Activated naive CD4-positive, alpha-beta T cell treated with anti-CD3 and anti-CD28 coated beads for 36 hours (primary cell): Measurements from ENCODE around the gene PPIP5K1. TPM values are rescaled to one million over a fixed set of nuclear protein-coding genes. Genes with fewer than 3 reads are reported as not detected.
A peak's percentile ranks its signal among the peaks of the same experiment; 100 is the strongest.

Source experiments
- CTCF ChIA-PET: fragments of 350-600 bp; sonication (Branson Sonifier 250); formaldehyde crosslinking; loops from one replicate; lab custom pipeline; 2021; ENCODE audit warnings: antibody characterized with exemption; lab: Charles Lee
- DNase-seq: peaks from one replicate; pipeline ENCODE4 v3.0.0-alpha.2; 2020
- H3K27ac Mint-ChIP-seq: one replicate; pipeline ENCODE4 v1.8.0; 2021; ENCODE audit warnings: mild to moderate bottlenecking, mixed read lengths
- H3K27me3 Mint-ChIP-seq: one replicate; pipeline ENCODE4 v1.8.0; 2021; ENCODE audit warnings: low read depth, mixed read lengths
- H3K36me3 Mint-ChIP-seq: one replicate; pipeline ENCODE4 v1.8.0; 2021; ENCODE audit warnings: low read depth, mixed read lengths
- H3K4me1 Mint-ChIP-seq: one replicate; pipeline ENCODE4 v1.8.0; 2021; ENCODE audit warnings: low read depth, mixed read lengths
- H3K4me3 Mint-ChIP-seq: one replicate; pipeline ENCODE4 v1.8.0; 2021; ENCODE audit warnings: mild to moderate bottlenecking, moderate library complexity, mixed read lengths
- H3K9me3 Mint-ChIP-seq: one replicate; pipeline ENCODE4 v1.8.0; 2021; ENCODE audit warnings: mixed read lengths
- intact Hi-C: fragments of 100-400 bp; cut with micrococcal nuclease; formaldehyde crosslinking; loops from one replicate; pipeline ENCODE4 v1.15.1; 2023
- total RNA-seq, 2 experiments: library from RNA; stranded (reverse); gene quantifications; one replicate each; pipeline ENCODE4 v1.2.3, GENCODE V29; 2021

Gene PPIP5K1
- total RNA-seq, 2 experiments from 2014 or later = 27.8 to 33.4 TPM

GRCh38 chr15:43522247-43522646 lies 67.8 kb downstream of the PPIP5K1 start:
- DNase-seq = no peak
- no peaks in the 10 kb centered on the region for H3K9me3 Mint-ChIP-seq
- H3K27ac Mint-ChIP-seq = no peak overlapping the region
- intact Hi-C loops = no loop called here
- peaks cover 14% of the 10 kb centered on the region for H3K27me3 Mint-ChIP-seq
- CTCF ChIA-PET = interaction anchor here (1.2 to 2.1 kb wide), 3 partner anchors 9 to 38 kb away, joined by 3 to 5 read pairs (median 3); no protein-coding TSS in a partner anchor
- peaks cover 21% of the 10 kb centered on the region for H3K4me1 Mint-ChIP-seq
- H3K4me3 Mint-ChIP-seq = no peak overlapping the region
- H3K36me3 Mint-ChIP-seq = no peaks in the 10 kb centered on the region

- Mint-ChIP-seq H3K36me3 (no peaks in the 10 kb centered on the region), H3K9me3 (no peaks in the 10 kb centered on the region), H3K4me3 (no peak overlapping the region), H3K4me1 (peaks cover 21% of the 10 kb centered on the region), H3K27me3 (peaks cover 19% of the 10 kb centered on the region), H3K27ac (no peak overlapping the region)
- DNase-seq = no peak
- intact Hi-C loops = no loop called here
- CTCF ChIA-PET = no interaction called here
These were observed 68.6 kb downstream of the PPIP5K1 start for GRCh38 chr15:43521419-43521818.

GRCh38 chr15:43520138-43520537 lies 69.9 kb downstream of the PPIP5K1 start:
- H3K4me1 Mint-ChIP-seq = peaks cover 18% of the 10 kb centered on the region
- peaks cover 28% of the 10 kb centered on the region for H3K27me3 Mint-ChIP-seq
- H3K9me3 Mint-ChIP-seq = no peaks in the 10 kb centered on the region
- intact Hi-C loops = no loop called here
- H3K36me3 Mint-ChIP-seq = no peaks in the 10 kb centered on the region
- no peak overlapping the region for H3K27ac Mint-ChIP-seq
- CTCF ChIA-PET = no interaction called here
- no peak overlapping the region for H3K4me3 Mint-ChIP-seq
- DNase-seq = no peak

DNA sequence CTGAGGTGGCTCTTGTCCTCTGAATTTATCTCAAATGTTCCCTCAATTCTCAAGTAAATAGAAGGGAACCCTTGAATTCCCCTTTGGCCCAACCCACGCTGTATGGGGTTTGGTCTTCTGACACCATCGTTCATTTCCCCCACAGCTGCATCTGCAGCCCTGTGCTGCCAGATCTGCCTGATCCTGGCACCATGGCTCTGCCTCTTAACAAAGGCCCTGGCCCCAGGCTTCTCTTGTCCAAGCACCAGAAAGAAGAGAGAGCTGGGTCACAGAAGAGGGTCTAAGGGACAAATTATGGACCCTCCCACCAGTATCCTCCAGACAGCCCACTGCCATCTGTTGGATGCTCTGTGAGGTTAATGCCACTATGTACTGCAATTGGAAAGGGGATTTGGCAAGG lies 70.8 kb downstream of the PPIP5K1 start:
- DNase-seq = no peak
- intact Hi-C loops = loop anchor here (10.0 kb wide), 1 partner anchor 414 kb away; the partner anchor contains the start of gene UBR1
- Mint-ChIP-seq H3K4me3 (no peak overlapping the region), H3K9me3 (no peaks in the 10 kb centered on the region), H3K27me3 (peaks cover 28% of the 10 kb centered on the region), H3K36me3 (no peaks in the 10 kb centered on the region), H3K27ac (no peak overlapping the region), H3K4me1 (peaks cover 14% of the 10 kb centered on the region)
- CTCF ChIA-PET = no interaction called here

- Mint-ChIP-seq H3K36me3 (no peaks in the 10 kb centered on the region), H3K27me3 (peaks cover 28% of the 10 kb centered on the region), H3K9me3 (no peaks in the 10 kb centered on the region), H3K4me1 (peaks cover 20% of the 10 kb centered on the region), H3K4me3 (peak overlapping the region; percentile 66), H3K27ac (no peak overlapping the region)
- CTCF ChIA-PET = interaction anchor here (1.7 kb wide), 1 partner anchor 8 kb away, joined by 3 read pairs; no protein-coding TSS in a partner anchor
- peak; percentile 14 for DNase-seq
- intact Hi-C loops = loop anchor here (10.0 kb wide), 1 partner anchor 413 kb away; the partner anchor contains the start of gene UBR1
These were observed 71.7 kb downstream of the PPIP5K1 start for GRCh38 chr15:43518197-43518761.

GRCh38 chr15:43517354-43518196 lies 72.4 kb downstream of the PPIP5K1 start, which contains the start of gene MAP1A:
MAP1A (plus strand) TSS chr15:43517608; CDS start chr15:43521474, 3,866 bp downstream.
- CTCF ChIA-PET = interaction anchor here (0.6 to 1.7 kb wide), 2 partner anchors 9 to 28 kb away, joined by 3 read pairs; no protein-coding TSS in a partner anchor
- H3K36me3 Mint-ChIP-seq = no peaks in the 10 kb centered on the region
- no peaks in the 10 kb centered on the region for H3K9me3 Mint-ChIP-seq
- H3K4me1 Mint-ChIP-seq = peaks cover 20% of the 10 kb centered on the region
- H3K27ac Mint-ChIP-seq = no peak within 1 kb of the TSS
- intact Hi-C loops = loop anchor here (10.0 kb wide), 1 partner anchor 413 kb away; the partner anchor contains the start of gene UBR1
- peak within 1 kb of the TSS; percentile 66 for H3K4me3 Mint-ChIP-seq
- H3K27me3 Mint-ChIP-seq = peaks cover 28% of the 10 kb centered on the region
- no peak for DNase-seq

GRCh38 chr15:43516801-43517353 lies 73.1 kb downstream of the PPIP5K1 start:
- no peak overlapping the region for H3K4me3 Mint-ChIP-seq
- peaks cover 28% of the 10 kb centered on the region for H3K27me3 Mint-ChIP-seq
- no peaks in the 10 kb centered on the region for H3K9me3 Mint-ChIP-seq
- intact Hi-C loops = loop anchor here (10.0 kb wide), 1 partner anchor 412 kb away; the partner anchor contains the start of gene UBR1
- DNase-seq = no peak
- H3K4me1 Mint-ChIP-seq = peaks cover 20% of the 10 kb centered on the region
- H3K27ac Mint-ChIP-seq = no peak overlapping the region
- H3K36me3 Mint-ChIP-seq = no peaks in the 10 kb centered on the region
- CTCF ChIA-PET = interaction anchor here (1.7 kb wide), 1 partner anchor 10 kb away, joined by 3 read pairs; no protein-coding TSS in a partner anchor

DNA sequence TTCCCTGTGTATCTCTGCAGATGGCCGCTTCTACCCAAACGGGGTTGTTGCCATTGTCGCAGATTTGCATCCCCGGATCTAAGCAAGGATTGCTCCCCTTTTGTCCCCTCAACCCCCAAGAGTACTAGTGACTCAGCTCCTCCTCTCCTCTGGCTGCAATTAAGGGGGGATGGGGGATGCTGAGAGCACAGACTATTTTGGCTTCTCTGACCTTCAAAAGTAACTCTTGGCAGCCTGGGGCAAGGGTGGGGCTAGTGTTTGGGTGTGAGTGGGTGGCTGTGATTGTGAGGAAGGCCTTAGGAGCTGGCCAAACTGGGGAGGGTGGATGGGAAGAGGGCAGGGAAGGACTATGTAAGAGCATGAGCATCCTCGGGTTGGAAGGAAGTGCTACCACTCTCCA lies 73.8 kb downstream of the PPIP5K1 start:
- Mint-ChIP-seq H3K27ac (no peak overlapping the region), H3K4me1 (peaks cover 23% of the 10 kb centered on the region), H3K4me3 (no peak overlapping the region), H3K36me3 (no peaks in the 10 kb centered on the region), H3K27me3 (peaks cover 28% of the 10 kb centered on the region), H3K9me3 (no peaks in the 10 kb centered on the region)
- intact Hi-C loops = loop anchor here (10.0 kb wide), 1 partner anchor 411 kb away; the partner anchor contains the start of gene UBR1
- CTCF ChIA-PET = interaction anchor here (1.5 kb wide), 1 partner anchor 32 kb away, joined by 5 read pairs; no protein-coding TSS in a partner anchor
- no peak for DNase-seq

DNA sequence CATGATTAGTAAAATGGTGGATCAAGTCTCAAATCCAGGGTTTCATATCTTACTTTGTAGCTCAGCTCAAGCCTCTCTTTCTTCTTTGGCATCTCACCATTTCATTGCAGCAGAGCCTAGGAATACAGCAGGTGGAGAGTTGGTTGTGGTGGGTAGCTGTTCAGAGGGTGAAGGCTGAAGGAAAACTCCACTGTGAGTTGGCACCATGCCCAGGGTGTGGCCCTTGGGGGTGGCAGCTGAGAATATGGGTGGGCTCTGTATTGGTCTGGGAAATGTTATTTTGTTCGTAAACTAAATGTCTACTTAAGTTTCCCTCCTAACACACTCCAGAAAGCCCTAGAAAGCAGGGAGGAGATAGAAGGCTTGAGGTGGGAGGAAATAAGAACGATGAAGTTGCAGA lies 74.3 kb downstream of the PPIP5K1 start:
- CTCF ChIA-PET = interaction anchor here (0.6 to 2.1 kb wide), 3 partner anchors 32 to 324 kb away, joined by 4 to 19 read pairs (median 5); no protein-coding TSS in a partner anchor
- peaks cover 26% of the 10 kb centered on the region for H3K4me1 Mint-ChIP-seq
- H3K4me3 Mint-ChIP-seq = no peak overlapping the region

DNA sequence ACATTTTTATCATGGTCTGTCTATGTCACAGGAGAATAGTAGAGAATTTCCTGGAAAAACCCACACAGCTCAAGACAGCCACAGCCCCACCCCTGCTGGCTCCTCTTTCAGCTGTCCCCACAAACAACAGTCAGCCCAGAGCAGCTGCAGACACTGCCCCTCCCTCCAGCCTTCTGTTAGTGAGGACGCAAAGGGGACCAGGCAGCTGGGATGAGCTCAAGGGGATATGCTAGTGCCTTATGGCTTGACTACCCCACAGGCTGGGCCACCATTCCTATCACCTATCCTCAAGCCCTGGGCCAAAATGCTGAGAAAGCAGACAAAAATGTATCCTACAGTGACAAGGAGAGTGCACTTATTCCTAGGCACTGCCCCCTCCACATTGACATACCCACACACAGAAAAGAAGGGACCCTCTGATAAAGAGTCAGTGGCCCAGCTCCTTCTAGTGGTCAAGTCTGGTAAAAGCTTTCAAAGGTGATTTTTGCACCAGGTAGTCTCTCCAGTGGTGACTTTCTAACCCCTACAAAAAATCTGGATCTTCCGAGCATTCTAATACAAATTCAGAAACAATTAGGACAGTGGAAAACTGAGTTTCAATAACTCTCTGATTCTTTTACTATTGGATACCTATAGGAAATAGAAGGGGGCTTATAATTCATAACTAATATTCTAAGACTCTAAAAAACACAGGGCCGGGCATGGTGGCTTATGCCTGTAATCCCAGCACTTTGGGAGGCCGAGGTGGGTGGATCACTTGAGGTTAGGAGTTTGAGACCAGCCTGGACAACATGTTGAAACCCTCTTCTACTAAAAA lies 75.6 kb downstream of the PPIP5K1 start:
- no peaks in the 10 kb centered on the region for H3K9me3 Mint-ChIP-seq
- no peak overlapping the region for H3K4me3 Mint-ChIP-seq
- CTCF ChIA-PET = interaction anchor here (0.8 to 3.3 kb wide), 16 partner anchors 8 to 147 kb away, joined by 3 to 19 read pairs (median 3); partner anchors contain the start of gene TP53BP1
- intact Hi-C loops = loop anchor here (5.0 to 10.0 kb wide), 2 partner anchors 142 to 410 kb away; partner anchors contain the start of genes TUBGCP4, UBR1 and ZSCAN29
- H3K27ac Mint-ChIP-seq = no peak overlapping the region
- H3K4me1 Mint-ChIP-seq = peaks cover 35% of the 10 kb centered on the region
- DNase-seq = no peak
- peaks cover 28% of the 10 kb centered on the region for H3K27me3 Mint-ChIP-seq
- H3K36me3 Mint-ChIP-seq = no peaks in the 10 kb centered on the region

More for the DNA sequence above, 74.3 kb downstream of the PPIP5K1 start:
- H3K27me3 Mint-ChIP-seq = peaks cover 28% of the 10 kb centered on the region
- H3K9me3 Mint-ChIP-seq = no peaks in the 10 kb centered on the region
- H3K36me3 Mint-ChIP-seq = no peaks in the 10 kb centered on the region
- no peak for DNase-seq
- no peak overlapping the region for H3K27ac Mint-ChIP-seq
- intact Hi-C loops = loop anchor here (10.0 kb wide), 1 partner anchor 411 kb away; the partner anchor contains the start of gene UBR1

DNA sequence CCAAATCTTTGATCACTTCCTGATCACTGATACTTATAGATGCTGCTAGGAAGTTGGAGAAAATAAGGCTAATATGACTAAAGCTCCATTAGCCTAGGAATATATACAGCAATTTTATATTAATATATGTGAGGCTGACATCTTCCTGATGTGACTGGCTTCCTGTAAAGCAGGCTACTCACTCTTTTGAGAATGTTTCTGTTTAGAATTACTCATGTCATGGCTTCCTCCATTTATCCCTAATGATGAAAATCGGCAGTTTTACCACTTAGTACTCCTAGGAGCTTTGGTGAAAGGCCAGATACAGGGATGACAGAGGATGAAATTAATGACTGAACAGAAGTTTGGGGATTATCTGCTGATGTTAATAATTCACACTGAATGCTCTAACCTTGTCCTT lies 76.5 kb downstream of the PPIP5K1 start:
- Mint-ChIP-seq H3K27ac (no peak overlapping the region), H3K9me3 (no peaks in the 10 kb centered on the region), H3K27me3 (peaks cover 26% of the 10 kb centered on the region), H3K4me3 (no peak overlapping the region), H3K4me1 (peaks cover 32% of the 10 kb centered on the region), H3K36me3 (no peaks in the 10 kb centered on the region)
- CTCF ChIA-PET = interaction anchor here (0.8 to 3.9 kb wide), 12 partner anchors 9 to 146 kb away, joined by 3 to 23 read pairs (median 3); partner anchors contain the start of gene TP53BP1
- intact Hi-C loops = loop anchor here (5.0 to 10.0 kb wide), 2 partner anchors 141 to 409 kb away; partner anchors contain the start of genes TUBGCP4, UBR1 and ZSCAN29
- no peak for DNase-seq
